Right atrium auricular region (tissue), 2 donors: ENCODE measurements around the gene LGALS7. TPM values are rescaled to one million over a fixed set of nuclear protein-coding genes. Genes with fewer than 3 reads are reported as not detected.
"Not testable (repeated sequence)": the region's sequence is repeated elsewhere in the genome, so short reads cannot be mapped to it uniquely, and the experiment has no call there.

Source experiments
- DNase-seq: peaks from one replicate; pipeline ENCODE4 v3.0.0-alpha.2; 2019; ENCODE audit warnings: low spot score
- H3K27ac ChIP-seq, 2 donors: fragments of 200-600 bp; sonication (generic); 1 replicate in 1 of 2; 2 replicates in 1 of 2; pipeline ENCODE4 v1.5.1; 2016 to 2019
- H3K27me3 ChIP-seq, 2 donors: fragments of 200-600 bp; sonication (generic); one replicate each; pipeline versions ENCODE4 v1.5.1 to v1.6.0; 2017 to 2019
- H3K36me3 ChIP-seq: fragments of 200-600 bp; sonication (generic); one replicate; pipeline ENCODE4 v1.5.1; 2016
- H3K4me1 ChIP-seq, 2 donors: fragments of 200-600 bp; sonication (generic); one replicate each; pipeline versions ENCODE4 v1.5.1 to v1.6.0; 2017 to 2019
- H3K4me3 ChIP-seq, 2 donors: fragments of 200-600 bp; sonication (generic); 1 replicate in 1 of 2; 2 replicates in 1 of 2; pipeline ENCODE4 v1.5.1; 2017 to 2019; ENCODE audit warnings: mild to moderate bottlenecking in 1 of 2, moderate library complexity in 1 of 2
- H3K9me3 ChIP-seq, 2 donors: fragments of 200-600 bp; sonication (generic); one replicate each; pipeline ENCODE4 v1.5.1; 2019
- total RNA-seq, 2 donors: library from RNA; depleted of rRNA; stranded (reverse); fragments of >200 nt; gene quantifications; one replicate each; pipeline ENCODE4 v1.1.0, GENCODE V29; 2016
- TF ChIP-seq, protein P1 (sequence below), 2 donors: fragments of 200-600 bp; sonication (generic); IDR thresholded peaks; one replicate each; pipeline ENCODE4 v1.5.1; 2019; ENCODE audit warnings: antibody characterized with exemption in 2 of 2

LGALS7 gene
- total RNA-seq, 2 donors from 2014 or later, result not detected

- Histone ChIP-seq H3K4me3 (no peak overlapping the region), H3K4me1 (peaks cover 0 to 10% of the 10 kb centered on the region in 2 donors), H3K27me3 (no peaks in the 10 kb centered on the region), H3K27ac (no peak overlapping the region), H3K9me3 (no peaks in the 10 kb centered on the region), H3K36me3 (peaks cover 39% of the 10 kb centered on the region)
- no peak for DNase-seq
- TF ChIP-seq, protein P1, sequence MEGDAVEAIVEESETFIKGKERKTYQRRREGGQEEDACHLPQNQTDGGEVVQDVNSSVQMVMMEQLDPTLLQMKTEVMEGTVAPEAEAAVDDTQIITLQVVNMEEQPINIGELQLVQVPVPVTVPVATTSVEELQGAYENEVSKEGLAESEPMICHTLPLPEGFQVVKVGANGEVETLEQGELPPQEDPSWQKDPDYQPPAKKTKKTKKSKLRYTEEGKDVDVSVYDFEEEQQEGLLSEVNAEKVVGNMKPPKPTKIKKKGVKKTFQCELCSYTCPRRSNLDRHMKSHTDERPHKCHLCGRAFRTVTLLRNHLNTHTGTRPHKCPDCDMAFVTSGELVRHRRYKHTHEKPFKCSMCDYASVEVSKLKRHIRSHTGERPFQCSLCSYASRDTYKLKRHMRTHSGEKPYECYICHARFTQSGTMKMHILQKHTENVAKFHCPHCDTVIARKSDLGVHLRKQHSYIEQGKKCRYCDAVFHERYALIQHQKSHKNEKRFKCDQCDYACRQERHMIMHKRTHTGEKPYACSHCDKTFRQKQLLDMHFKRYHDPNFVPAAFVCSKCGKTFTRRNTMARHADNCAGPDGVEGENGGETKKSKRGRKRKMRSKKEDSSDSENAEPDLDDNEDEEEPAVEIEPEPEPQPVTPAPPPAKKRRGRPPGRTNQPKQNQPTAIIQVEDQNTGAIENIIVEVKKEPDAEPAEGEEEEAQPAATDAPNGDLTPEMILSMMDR (IDR thresholded peaks at IDR 0.05), result no peak
Observed at GRCh38 chr19:38815059-38816001, 42.0 kb upstream of the LGALS7 start.

DNA sequence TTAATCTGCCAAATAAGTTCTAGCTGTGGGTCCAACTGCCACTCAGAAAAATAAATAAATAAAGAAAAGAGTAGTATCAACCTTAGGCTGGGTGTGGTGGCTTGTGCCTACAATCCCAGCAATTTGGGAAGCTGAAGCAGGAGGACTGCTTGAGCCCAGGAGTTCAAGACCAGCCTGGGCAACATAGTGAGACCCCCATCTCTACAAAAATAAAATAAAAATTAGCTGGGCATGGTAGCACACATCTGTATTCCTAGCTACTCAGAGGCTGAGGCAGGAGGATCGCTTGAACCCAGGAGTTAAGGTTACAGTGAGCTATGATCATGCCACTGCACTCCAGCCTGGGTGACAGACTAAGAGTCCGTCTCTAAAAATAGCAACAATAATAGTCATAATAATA, 40.6 kb upstream of the LGALS7 start:
- not testable (repeated sequence) for H3K27ac ChIP-seq, H3K27me3 ChIP-seq, H3K4me3 ChIP-seq, H3K9me3 ChIP-seq, DNase-seq, H3K4me1 ChIP-seq
- peaks cover 39% of the 10 kb centered on the region for H3K36me3 ChIP-seq

- Histone ChIP-seq H3K27ac (no peak overlapping the region), H3K36me3 (peaks cover 38% of the 10 kb centered on the region), H3K27me3 (no peaks in the 10 kb centered on the region), H3K9me3 (no peaks in the 10 kb centered on the region), H3K4me1 (no peaks in the 10 kb centered on the region), H3K4me3 (no peak overlapping the region)
- no peak for DNase-seq
- TF ChIP-seq, protein P1 (IDR thresholded peaks at IDR 0.05), result no peak
Observed at GRCh38 chr19:38813323-38813722, 40.0 kb upstream of the LGALS7 start.

DNA sequence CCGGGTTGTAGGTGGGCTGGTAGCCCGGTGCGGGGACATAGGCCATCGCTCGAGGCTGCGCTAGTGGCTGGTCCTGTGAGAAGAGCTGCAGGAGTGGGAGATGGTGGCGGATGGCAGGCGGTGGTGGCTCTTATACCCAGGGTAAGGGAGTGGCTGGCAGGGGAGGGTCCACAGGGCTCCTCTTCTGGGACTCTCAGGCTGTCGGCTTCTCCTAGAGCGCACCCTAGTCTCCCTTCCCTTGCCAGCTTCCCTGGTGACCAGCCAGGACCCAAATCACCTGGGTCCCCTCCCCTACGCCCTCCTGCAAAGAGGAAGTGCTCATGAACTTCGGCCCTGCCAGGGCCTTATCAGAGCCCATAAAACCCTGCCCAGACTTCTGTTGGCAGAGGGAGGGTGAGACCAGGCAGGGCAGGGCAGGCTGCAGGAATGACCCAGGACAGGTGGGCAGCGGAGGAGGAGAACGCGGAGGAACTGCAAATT, 39.6 kb upstream of the LGALS7 start, which contains the start of gene LGALS4:
TSS of gene LGALS4 (minus strand) at position 105 of the 480 bp plus-strand sequence. CDS start at position 46, 59 bp downstream.
- Histone ChIP-seq H3K4me3 (no peak within 1 kb of the TSS), H3K36me3 (peaks cover 33% of the 10 kb centered on the region), H3K27ac (no peak within 1 kb of the TSS), H3K9me3 (no peaks in the 10 kb centered on the region), H3K4me1 (no peaks in the 10 kb centered on the region), H3K27me3 (no peaks in the 10 kb centered on the region)
- TF ChIP-seq, protein P1 (IDR thresholded peaks at IDR 0.05), result no peak
- DNase-seq, result no peak

DNA sequence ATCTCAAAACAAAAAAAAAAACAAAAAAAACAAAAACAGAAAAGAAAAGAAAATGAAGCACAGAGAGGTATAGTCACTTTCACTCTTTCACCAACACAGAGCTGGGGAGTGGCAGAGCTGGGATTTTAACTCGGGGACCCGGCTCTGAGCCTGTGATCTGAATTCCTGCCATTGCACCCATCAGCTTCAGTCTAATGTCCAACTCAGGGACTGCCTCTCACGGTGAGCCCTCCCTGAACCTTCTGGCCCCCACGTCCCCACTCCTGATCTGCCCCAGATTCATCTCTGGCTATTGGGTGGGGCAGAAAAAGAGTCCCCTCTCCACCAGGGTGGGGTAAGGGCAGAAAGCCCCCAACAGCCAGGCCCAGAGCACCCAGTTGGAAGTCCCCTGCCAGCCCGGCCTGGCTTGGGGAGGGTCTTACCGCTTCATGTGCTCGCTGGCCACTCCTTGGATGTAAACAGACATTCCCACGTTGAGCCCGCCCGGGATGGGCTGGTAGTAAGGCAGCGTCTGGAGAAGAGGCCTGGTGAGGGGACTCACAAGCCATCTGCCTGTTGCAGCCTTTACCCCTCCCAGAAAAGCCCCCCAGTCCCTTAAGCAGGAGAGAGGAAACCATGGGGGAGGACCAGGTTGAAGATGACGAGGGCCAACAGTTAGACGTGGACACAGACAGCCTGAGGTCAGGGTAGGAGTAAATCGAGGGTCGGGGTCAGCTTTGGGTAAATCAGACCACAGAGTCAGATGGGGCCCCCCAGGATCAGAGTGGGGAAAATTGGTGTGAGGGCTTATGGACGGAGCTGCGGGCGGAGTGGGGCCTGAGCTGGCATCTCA, 38.9 kb upstream of the LGALS7 start:
- no peak for DNase-seq
- Histone ChIP-seq H3K9me3 (no peaks in the 10 kb centered on the region), H3K27ac (no peak overlapping the region), H3K27me3 (no peaks in the 10 kb centered on the region), H3K36me3 (peaks cover 27% of the 10 kb centered on the region), H3K4me3 (no peak overlapping the region), H3K4me1 (no peaks in the 10 kb centered on the region)
- TF ChIP-seq, protein P1 (IDR thresholded peaks at IDR 0.05), result no peak
